ENCODE results near the gene CAPN7.

The CAPN7 gene

GRCh38 chr3:15198686-15199085, 7.4 kb upstream of the CAPN7 start:
- no peak for TF ChIP-seq CTCF (IDR thresholded peaks at IDR 0.05; ENCODE audit: extremely low read depth, insufficient read depth, missing control alignments)
- in situ Hi-C loops (cut with MboI; ENCODE audit: low pct_unique_long_range_greater_than_20kb, low sequenced_read_pairs, unreplicated experiment), result no loop called here

GRCh38 chr3:15199493-15200105, 6.4 kb upstream of the CAPN7 start:
- in situ Hi-C loops (cut with MboI; ENCODE audit: low pct_unique_long_range_greater_than_20kb, low sequenced_read_pairs, unreplicated experiment), result no loop called here
- DNase-seq (ENCODE audit: low spot score), result no peak
- TF ChIP-seq CTCF (IDR thresholded peaks at IDR 0.05; ENCODE audit: extremely low read depth, insufficient read depth, missing control alignments), result no peak

More at GRCh38 chr3:15198686-15199085, 7.4 kb upstream of the CAPN7 start:
- DNase-seq (ENCODE audit: low spot score), result no peak

GRCh38 chr3:15204005-15204404, 2.0 kb upstream of the CAPN7 start:
- no peak for DNase-seq (ENCODE audit: low spot score)
- in situ Hi-C loops (cut with MboI; ENCODE audit: low pct_unique_long_range_greater_than_20kb, low sequenced_read_pairs, unreplicated experiment), result no loop called here
- no peak for TF ChIP-seq CTCF (IDR thresholded peaks at IDR 0.05; ENCODE audit: extremely low read depth, insufficient read depth, missing control alignments)

GRCh38 chr3:15205482-15205933, 538 bp upstream of the CAPN7 start:
- TF ChIP-seq CTCF (IDR thresholded peaks at IDR 0.05; ENCODE audit: extremely low read depth, insufficient read depth, missing control alignments), result no peak
- no peak for DNase-seq (ENCODE audit: low spot score)
- in situ Hi-C loops (cut with MboI; ENCODE audit: low pct_unique_long_range_greater_than_20kb, low sequenced_read_pairs, unreplicated experiment), result no loop called here

- in situ Hi-C loops (cut with MboI; ENCODE audit: low pct_unique_long_range_greater_than_20kb, low sequenced_read_pairs, unreplicated experiment), result no loop called here
- TF ChIP-seq CTCF (IDR thresholded peaks at IDR 0.05; ENCODE audit: extremely low read depth, insufficient read depth, missing control alignments), result no peak
- DNase-seq (ENCODE audit: low spot score), result peak; percentile 27
Observed at GRCh38 chr3:15206662-15207576, 873 bp downstream of the CAPN7 start.

- no peak for DNase-seq (ENCODE audit: low spot score)
- in situ Hi-C loops (cut with MboI; ENCODE audit: low pct_unique_long_range_greater_than_20kb, low sequenced_read_pairs, unreplicated experiment), result no loop called here
- TF ChIP-seq CTCF (IDR thresholded peaks at IDR 0.05; ENCODE audit: extremely low read depth, insufficient read depth, missing control alignments), result no peak
Observed at GRCh38 chr3:15207836-15208504, 1.9 kb downstream of the CAPN7 start.

Data from GM13977 (cell line).